GM12878 (cell line): Measurements from ENCODE around the gene COPG2. TPM values are rescaled to one million over a fixed set of nuclear protein-coding genes. Genes with fewer than 3 reads are reported as not detected.

ENCODE experiments used
- ATAC-seq: fragments of 200-7000 bp; cut with Tn5 transposase; 3 replicates; pipeline ENCODE4 v1.9.1; 2020; ENCODE audit warnings: mild to moderate bottlenecking, moderate library complexity
- BruUV-seq: library from RNA; stranded (reverse); fragments of 400-500 nt; replicated peaks from 2 replicates; lab custom pipeline; 2021; lab: Mats Ljungman, UMichigan
- CTCF ChIA-PET: fragments of 300-600 bp; sonication (Branson Sonifier 250); formaldehyde crosslinking; extraction: SDS; loops from one replicate; lab custom pipeline; 2021; ENCODE audit warnings: inconsistent platforms; lab: Yijun Ruan, JAX
- POLR2A ChIA-PET: fragments of 350-600 bp; formaldehyde crosslinking; extraction: SDS; loops from one replicate; lab custom pipeline; 2021; ENCODE audit warnings: inconsistent platforms; lab: Charles Lee
- RAD21 ChIA-PET: fragments of 300-600 bp; sonication (Branson Sonifier 250); formaldehyde crosslinking; loops from one replicate; lab custom pipeline; 2023; ENCODE audit warnings: antibody characterized with exemption; ENCODE audit not compliant: unreplicated experiment; lab: Charles Lee
- SMC1A ChIA-PET: fragments of 300-600 bp; sonication (Branson Sonifier 250); formaldehyde crosslinking; loops from one replicate; lab custom pipeline; 2023; ENCODE audit not compliant: unreplicated experiment, uncharacterized antibody; lab: Charles Lee
- DNase-seq: peaks from one replicate; pipeline ENCODE4 v3.0.0-alpha.2; 2011; ENCODE audit warnings: low read depth, low spot score
- FAIRE-seq: peaks from 3 replicates; lab custom pipeline; 2011; peaks lifted over from hg19 to GRCh38; lab: Jason Lieb, UNC
- H2AFZ ChIP-seq: 2 replicates; pipeline ENCODE4 v1.6.0; 2011; ENCODE audit warnings: low read depth, low read length, control low read depth; ENCODE audit not compliant: control insufficient read depth
- H3K27ac ChIP-seq: 2 replicates; pipeline ENCODE4 v1.5.1; 2011; ENCODE audit warnings: control low read depth; ENCODE audit not compliant: control insufficient read depth, insufficient read depth
- H3K27me3 ChIP-seq, 2 experiments: replicated peaks in 1 of 2; 2 replicates each; pipeline versions ENCODE4 v1.6.0 to v1.6.1; 2011; ENCODE audit warnings: low read length in 1 of 2; ENCODE audit not compliant: control insufficient read depth in 2 of 2, insufficient read depth in 2 of 2
- H3K36me3 ChIP-seq, 2 experiments: 2 replicates each; pipeline ENCODE4 v1.5.1; 2011; ENCODE audit warnings: low read length in 1 of 2; ENCODE audit not compliant: control insufficient read depth in 2 of 2, insufficient read depth in 2 of 2
- H3K4me1 ChIP-seq: 2 replicates; pipeline ENCODE4 v1.6.1; 2011; ENCODE audit warnings: mild to moderate bottlenecking, low read length, moderate library complexity, mixed read lengths; ENCODE audit not compliant: control insufficient read depth, insufficient read depth
- H3K4me2 ChIP-seq: 2 replicates; pipeline ENCODE4 v1.6.0; 2011; ENCODE audit warnings: control low read depth; ENCODE audit not compliant: control insufficient read depth, insufficient read depth
- H3K4me3 ChIP-seq: fragments of 200-600 bp; sonication (generic); 2 replicates; pipeline ENCODE4 v1.5.1; 2016
- H3K79me2 ChIP-seq: 2 replicates; pipeline ENCODE4 v1.6.0; 2011; ENCODE audit warnings: low read length; ENCODE audit not compliant: control insufficient read depth, insufficient read depth
- H3K9ac ChIP-seq: 2 replicates; pipeline ENCODE4 v1.8.0; 2011; ENCODE audit warnings: low read length, control low read depth, mixed read lengths; ENCODE audit not compliant: control insufficient read depth, insufficient read depth
- H3K9me3 ChIP-seq: replicated peaks from 3 replicates; pipeline ENCODE4 v1.5.1; 2011; ENCODE audit warnings: mild to moderate bottlenecking, low read length; ENCODE audit not compliant: control insufficient read depth, insufficient read depth
- H4K20me1 ChIP-seq: 2 replicates; pipeline ENCODE4 v1.6.0; 2011; ENCODE audit not compliant: control insufficient read depth, insufficient read depth
- E4F1 ChIP-seq: fragments of 450-650 bp; IDR thresholded peaks from 2 replicates; pipeline ENCODE4 v1.6.1; 2018; ENCODE audit warnings: borderline replicate concordance, mild to moderate bottlenecking; ENCODE audit not compliant: partially characterized antibody
- ELK1 ChIP-seq: IDR thresholded peaks from 2 replicates; pipeline ENCODE4 v1.6.1; 2012; ENCODE audit warnings: low read depth, low read length, improper control_type of control experiment
- HSF1 ChIP-seq: fragments of 150-350 bp; IDR thresholded peaks from 2 replicates; pipeline ENCODE4 v1.6.1; 2014; ENCODE audit warnings: mild to moderate bottlenecking, low read depth, low read length
- IKZF1 ChIP-seq: fragments of 450-650 bp; conservative IDR thresholded peaks from 2 replicates; pipeline ENCODE4 v1.6.1; 2017; ENCODE audit warnings: antibody characterized with exemption, mild to moderate bottlenecking
- JUND ChIP-seq: IDR thresholded peaks from 2 replicates; pipeline ENCODE4 v1.6.1; 2012; ENCODE audit warnings: low read depth, mild to moderate bottlenecking, low read length, improper control_type of control experiment, moderate library complexity
- MLLT1 ChIP-seq: fragments of 450-650 bp; IDR thresholded peaks from 2 replicates; pipeline ENCODE4 v1.6.1; 2016; ENCODE audit warnings: mild to moderate bottlenecking
- MTA3 ChIP-seq: IDR thresholded peaks from 2 replicates; pipeline ENCODE4 v1.6.1; 2012; ENCODE audit warnings: low read length, inconsistent platforms, borderline replicate concordance
- MXI1 ChIP-seq: fragments of 150-350 bp; IDR thresholded peaks from 2 replicates; pipeline ENCODE4 v1.6.1; 2011; ENCODE audit warnings: low read depth, mild to moderate bottlenecking, inconsistent platforms, low read length, improper control_type of control experiment
- NFIC ChIP-seq: IDR thresholded peaks from 2 replicates; pipeline ENCODE4 v1.6.1; 2012; ENCODE audit warnings: low read depth, mild to moderate bottlenecking, inconsistent platforms, low read length, moderate library complexity
- NKRF ChIP-seq: fragments of 450-650 bp; conservative IDR thresholded peaks from 2 replicates; pipeline ENCODE4 v1.6.1; 2017; ENCODE audit warnings: mild to moderate bottlenecking, moderate library complexity
- POLR2AphosphoS5 ChIP-seq: IDR thresholded peaks from 2 replicates; pipeline ENCODE4 v1.6.1; 2011; ENCODE audit warnings: mild to moderate bottlenecking, low read length, inconsistent platforms
- STAT3 ChIP-seq: IDR thresholded peaks from 2 replicates; pipeline ENCODE4 v1.6.1; 2011; ENCODE audit warnings: low read depth, low read length, improper control_type of control experiment
- ZBED1 ChIP-seq: IDR thresholded peaks from 2 replicates; pipeline ENCODE4 v1.6.1; 2016; ENCODE audit warnings: borderline replicate concordance
- WGBS: methylation state at CpG from one replicate; pipeline ENCODE4 v1.1.6; 2016; ENCODE audit warnings: low lambda C conversion rate; ENCODE audit not compliant: insufficient replicate concordance, insufficient coverage; ENCODE audit errors: missing lambda C conversion rate; 5-methylcytosine and 5-hydroxymethylcytosine counted together
- in situ Hi-C: fragments of 300-500 bp; cut with MboI; formaldehyde crosslinking; loops from 9 replicates; pipeline ENCODE4 v1.14.3; 2018; ENCODE audit warnings: mixed read lengths
- intact Hi-C: fragments of 100-400 bp; cut with micrococcal nuclease; formaldehyde crosslinking; loops from one replicate; pipeline ENCODE4 v1.14.2; 2022; ENCODE audit not compliant: unreplicated experiment
- polyA plus RNA-seq, 11 experiments: library from polyadenylated mRNA; depleted of rRNA in 4 of 11; unstranded in 6 of 11; stranded (reverse) in 5 of 11; fragments of >200 nt; fragmentation: Nextera tagmentation in 4 of 11; fragmentation: Illumina TruSeq in 1 of 11; extraction: Ambion mirVana in 4 of 11; extraction: Trizol in 1 of 11; gene quantifications; 1 replicate in 1 of 11; 2 replicates in 10 of 11; pipeline versions ENCODE4 v1.2.1 to v1.2.3, GENCODE V29; 2011 to 2016; ENCODE audit warnings: inconsistent platforms in 2 of 11, missing spikeins in 2 of 11, low read depth in 1 of 11
- total RNA-seq, 4 experiments: library from RNA; depleted of rRNA in 3 of 4; stranded (reverse); fragments of >200 nt in 3 of 4; fragmentation: Illumina TruSeq in 1 of 4; extraction: Trizol in 1 of 4; gene quantifications; 2 replicates each; pipeline versions ENCODE4 v1.2.1 to v1.2.3, GENCODE V29; 2013 to 2021

Gene COPG2
- total and polyA plus RNA-seq, 10 of the 15 experiments (the other 5 are each of a cell fraction or from before 2014, with no cell fraction given): 3.4 to 37.8 (median 16.7) TPM

- no peak for TF ChIP-seq JUND
- TF ChIP-seq, all 136 proteins: peak for 0
Observed at GRCh38 chr7:130481898-130482297, 186.7 kb downstream of the COPG2 start (continued).

- Histone ChIP-seq H3K9me3 (no peaks in the 10 kb centered on the region; the same call in 2 of the 3 replicates), H3K79me2 (no peaks in the 10 kb centered on the region), H3K27me3 (no peaks in the 10 kb centered on the region; a peak in 1 of 4 replicates), H3K4me2 (no peak overlapping the region), H4K20me1 (no peaks in the 10 kb centered on the region), H3K27ac (no peak overlapping the region), H3K4me3 (no peak overlapping the region), H2AFZ (no peak overlapping the region), H3K4me1 (peaks cover 11% of the 10 kb centered on the region; the same call in 1 of the 2 replicates), H3K9ac (no peak overlapping the region), H3K36me3 (no peaks in the 10 kb centered on the region)
- no peak for DNase-seq
- 38% methylated on average over 1 of the region's 1 CpG for WGBS
- ChIA-PET CTCF (no interaction called here), RAD21 (no interaction called here), POLR2A (no interaction called here), SMC1A (interaction anchor here (1.3 kb wide), 1 partner anchor 7 kb away, joined by 6 read pairs; no protein-coding TSS in a partner anchor)
- intact Hi-C loops (no loop called here), in situ Hi-C loops (no loop called here)
- ATAC-seq: no peak
- BruUV-seq: no TSS peak
- no peak for FAIRE-seq
- TF ChIP-seq E4F1 (no peak), MXI1 (no peak), IKZF1 (no peak), STAT3 (no peak), POLR2AphosphoS5 (no peak), NKRF (no peak), MLLT1 (no peak), ZBED1 (no peak), ELK1 (no peak), NFIC (no peak), MTA3 (no peak), HSF1 (no peak)
Observed at GRCh38 chr7:130479716-130480400, 188.7 kb downstream of the COPG2 start.
